Bronchial epithelial cell (primary cell): Measurements from ENCODE around the gene CALY. TPM values are rescaled to one million over a fixed set of nuclear protein-coding genes. Genes with fewer than 3 reads are reported as not detected.
A peak's percentile ranks its signal among the peaks of the same experiment; 100 is the strongest.

Source experiments
- DNase-seq: peaks from one replicate; pipeline ENCODE4 v3.0.0-alpha.2; 2010; ENCODE audit warnings: low read depth
- FAIRE-seq: peaks from 2 replicates; lab custom pipeline; 2011; peaks lifted over from hg19 to GRCh38; lab: Jason Lieb, UNC
- H3K27me3 ChIP-seq: 2 replicates; pipeline ENCODE4 v1.5.1; 2011; ENCODE audit warnings: low read length; ENCODE audit not compliant: control insufficient read depth, insufficient read depth
- H3K36me3 ChIP-seq: 2 replicates; pipeline ENCODE4 v1.5.1; 2011; ENCODE audit warnings: low read length; ENCODE audit not compliant: control insufficient read depth, insufficient read depth
- H3K4me3 ChIP-seq: 2 replicates; pipeline ENCODE4 v1.5.1; 2011; ENCODE audit warnings: mild to moderate bottlenecking, low read depth, low read length, control low read depth
- total RNA-seq: library from RNA; depleted of rRNA; stranded (reverse); fragments of >200 nt; gene quantifications from 2 replicates; pipeline ENCODE4 v1.2.1, GENCODE V29; 2014
- TF ChIP-seq, protein P1 (sequence below): IDR thresholded peaks from 2 replicates; pipeline ENCODE4 v1.5.1; 2011; ENCODE audit warnings: mild to moderate bottlenecking, moderate library complexity, low read length, control low read depth, inconsistent platforms; ENCODE audit not compliant: insufficient read depth, severe bottlenecking

Gene CALY
- total RNA-seq, 1 donor from 2014 or later: not detected

DNA sequence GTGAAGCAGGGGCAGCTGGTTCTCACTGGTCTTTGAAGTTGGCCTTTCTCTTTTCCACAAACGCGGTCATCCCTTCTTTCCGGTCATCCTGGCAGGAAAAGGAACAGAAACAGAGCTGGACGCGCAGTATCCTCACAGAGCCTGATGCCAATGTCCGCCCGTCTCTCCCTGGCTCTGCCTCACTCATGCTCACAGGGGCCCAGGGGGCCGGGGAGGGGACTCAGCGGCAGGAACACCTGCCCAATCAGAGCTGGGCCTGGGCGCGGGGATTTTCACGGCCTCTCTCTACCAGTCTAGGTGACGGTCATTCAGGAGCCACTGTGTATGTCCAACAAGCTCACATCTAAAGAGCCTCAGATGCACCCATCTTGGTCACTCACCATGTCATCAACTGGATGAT lies 26.1 kb upstream of the CALY start:
- FAIRE-seq (no peak), DNase-seq (no peak)
- TF ChIP-seq, protein P1, sequence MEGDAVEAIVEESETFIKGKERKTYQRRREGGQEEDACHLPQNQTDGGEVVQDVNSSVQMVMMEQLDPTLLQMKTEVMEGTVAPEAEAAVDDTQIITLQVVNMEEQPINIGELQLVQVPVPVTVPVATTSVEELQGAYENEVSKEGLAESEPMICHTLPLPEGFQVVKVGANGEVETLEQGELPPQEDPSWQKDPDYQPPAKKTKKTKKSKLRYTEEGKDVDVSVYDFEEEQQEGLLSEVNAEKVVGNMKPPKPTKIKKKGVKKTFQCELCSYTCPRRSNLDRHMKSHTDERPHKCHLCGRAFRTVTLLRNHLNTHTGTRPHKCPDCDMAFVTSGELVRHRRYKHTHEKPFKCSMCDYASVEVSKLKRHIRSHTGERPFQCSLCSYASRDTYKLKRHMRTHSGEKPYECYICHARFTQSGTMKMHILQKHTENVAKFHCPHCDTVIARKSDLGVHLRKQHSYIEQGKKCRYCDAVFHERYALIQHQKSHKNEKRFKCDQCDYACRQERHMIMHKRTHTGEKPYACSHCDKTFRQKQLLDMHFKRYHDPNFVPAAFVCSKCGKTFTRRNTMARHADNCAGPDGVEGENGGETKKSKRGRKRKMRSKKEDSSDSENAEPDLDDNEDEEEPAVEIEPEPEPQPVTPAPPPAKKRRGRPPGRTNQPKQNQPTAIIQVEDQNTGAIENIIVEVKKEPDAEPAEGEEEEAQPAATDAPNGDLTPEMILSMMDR: no peak
- Histone ChIP-seq H3K36me3 (peaks cover 20% of the 10 kb centered on the region), H3K27me3 (no peaks in the 10 kb centered on the region), H3K4me3 (no peak overlapping the region)

DNA sequence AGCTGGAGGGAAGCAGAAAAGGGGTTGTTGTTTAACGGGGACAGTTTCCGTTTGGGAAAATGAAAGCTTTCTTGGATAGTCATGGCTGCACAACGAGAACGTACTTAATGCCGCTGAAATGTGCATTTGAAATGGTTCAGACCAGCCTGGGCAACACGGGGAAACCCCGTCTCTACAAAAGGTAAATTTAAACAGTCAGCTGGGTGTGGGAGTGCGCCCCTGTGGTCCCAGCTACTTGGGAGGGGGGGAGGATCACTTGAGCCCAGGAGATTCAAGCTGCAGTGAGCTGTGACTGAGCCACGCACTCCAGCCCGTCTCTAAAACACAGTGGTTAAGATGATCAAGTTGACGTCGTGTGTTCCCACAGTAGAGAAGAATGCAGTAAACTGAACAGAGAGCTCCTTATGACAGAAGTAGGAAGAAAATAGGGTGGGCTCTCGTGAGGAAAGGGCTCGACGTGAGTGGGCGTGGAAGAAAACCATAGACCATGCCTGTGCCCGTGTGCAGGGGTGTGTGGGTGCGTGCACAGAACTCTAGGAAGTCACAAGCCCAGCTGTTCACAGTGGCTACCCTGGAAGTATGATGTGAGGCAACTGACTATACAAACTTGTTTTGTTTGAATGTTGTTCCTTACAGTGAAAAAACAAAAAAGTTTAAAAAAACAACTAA lies 25.2 kb upstream of the CALY start:
- TF ChIP-seq, protein P1: no peak
- Histone ChIP-seq H3K36me3 (peaks cover 20% of the 10 kb centered on the region), H3K4me3 (no peak overlapping the region), H3K27me3 (no peaks in the 10 kb centered on the region)
- FAIRE-seq (no peak), DNase-seq (no peak)

DNA sequence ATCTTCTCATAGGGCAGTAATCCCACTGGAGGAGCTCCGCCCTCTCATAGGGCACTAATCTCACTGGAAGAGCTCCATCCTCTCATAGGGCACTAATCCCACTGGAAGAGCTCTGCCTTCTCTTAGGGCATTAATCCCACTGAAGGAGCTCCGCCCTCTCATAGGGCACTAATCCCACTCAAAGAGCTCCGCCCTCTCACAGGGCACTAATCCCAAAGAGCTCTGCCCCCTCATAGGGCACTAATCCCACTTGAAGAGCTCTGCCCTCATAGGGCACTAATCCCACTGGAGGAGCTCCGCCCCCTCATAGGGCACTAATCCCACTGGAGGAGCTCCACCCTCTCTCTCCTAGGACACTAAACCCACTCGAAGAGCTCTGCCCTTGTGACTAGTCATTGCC lies 24.5 kb upstream of the CALY start:
- FAIRE-seq (no peak), DNase-seq (no peak)
- TF ChIP-seq, protein P1: no peak
- Histone ChIP-seq H3K36me3 (peaks cover 17% of the 10 kb centered on the region), H3K4me3 (no peak overlapping the region), H3K27me3 (no peaks in the 10 kb centered on the region)

- FAIRE-seq: no peak
- Histone ChIP-seq H3K4me3 (no peak overlapping the region), H3K27me3 (no peaks in the 10 kb centered on the region), H3K36me3 (peaks cover 9% of the 10 kb centered on the region)
- no peak for DNase-seq
- TF ChIP-seq, protein P1: no peak
Observed at GRCh38 chr10:133359972-133360610, 23.4 kb upstream of the CALY start.

DNA sequence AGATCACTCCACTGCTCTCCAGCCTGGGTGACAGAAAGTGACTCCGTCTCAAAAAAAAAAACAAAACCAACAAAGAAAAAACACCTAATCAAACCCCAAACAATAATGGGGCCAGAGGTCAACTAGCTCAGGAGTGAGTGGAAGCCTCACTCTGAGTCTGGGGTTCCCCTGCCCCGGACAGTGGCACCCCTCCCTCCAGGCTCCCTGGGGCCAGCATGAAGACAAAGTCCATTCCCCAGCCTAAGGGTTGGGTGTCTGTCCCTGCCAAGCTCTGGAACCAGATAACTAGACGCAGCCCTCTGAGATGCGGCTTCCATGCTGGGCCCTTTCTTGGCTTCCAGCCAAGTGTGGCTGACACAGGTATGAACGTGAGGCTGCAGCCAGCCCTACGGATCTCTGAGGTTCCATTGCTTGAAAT lies 22.9 kb upstream of the CALY start:
- peaks cover 5% of the 10 kb centered on the region for H3K36me3 ChIP-seq
- no peak for FAIRE-seq
- no peaks in the 10 kb centered on the region for H3K27me3 ChIP-seq
- peak; percentile 15 for DNase-seq
- TF ChIP-seq, protein P1: no peak
- no peak overlapping the region for H3K4me3 ChIP-seq

- FAIRE-seq: no peak
- TF ChIP-seq, protein P1: no peak
- Histone ChIP-seq H3K4me3 (no peak overlapping the region), H3K27me3 (no peaks in the 10 kb centered on the region), H3K36me3 (peaks cover 5% of the 10 kb centered on the region)
- DNase-seq: no peak
Observed at GRCh38 chr10:133358925-133359310, 22.2 kb upstream of the CALY start.
